GM21528 (cell line): ENCODE measurements around the gene DDX27.
"Not testable (repeated sequence)": the region's sequence is repeated elsewhere in the genome, so short reads cannot be mapped to it uniquely, and the experiment has no call there.

Experiments used
- ATAC-seq: cut with Tn5 transposase; IDR thresholded peaks from one replicate; pipeline ENCODE4 v1.9.1; 2021; ENCODE audit warnings: mild to moderate bottlenecking, moderate library complexity; ENCODE audit not compliant: unreplicated experiment, low FRiP score

DDX27 gene

GRCh38 chr20:49199729-49200293, 19.4 kb upstream of the DDX27 start:
- no peak for ATAC-seq

- ATAC-seq, result no peak
These were observed 16.2 kb upstream of the DDX27 start for GRCh38 chr20:49203011-49203410.

GRCh38 chr20:49203746-49204145, 15.5 kb upstream of the DDX27 start:
- ATAC-seq, result no peak

- no peak for ATAC-seq
These were observed 12.1 kb upstream of the DDX27 start for GRCh38 chr20:49207076-49207475.

- no peak for ATAC-seq
These were observed 9.0 kb upstream of the DDX27 start for GRCh38 chr20:49210101-49210756.

- ATAC-seq, result no peak
These were observed 8.5 kb upstream of the DDX27 start for GRCh38 chr20:49210757-49211110.

- no peak for ATAC-seq
These were observed 4.6 kb upstream of the DDX27 start for GRCh38 chr20:49214571-49214970.

GRCh38 chr20:49215232-49215631, 4.0 kb upstream of the DDX27 start:
- no peak for ATAC-seq

- peak; percentile 35 for ATAC-seq
These were observed 2.1 kb upstream of the DDX27 start for GRCh38 chr20:49216991-49217578.

GRCh38 chr20:49218739-49219090, 501 bp upstream of the DDX27 start:
- ATAC-seq, result not testable (repeated sequence)

- ATAC-seq, result no peak
These were observed 962 bp downstream of the DDX27 start for GRCh38 chr20:49219924-49220831.

GRCh38 chr20:49225896-49226295, 6.7 kb downstream of the DDX27 start:
- no peak for ATAC-seq

- ATAC-seq, result no peak
These were observed 9.5 kb downstream of the DDX27 start for GRCh38 chr20:49228676-49229075.

- no peak for ATAC-seq
These were observed 10.2 kb downstream of the DDX27 start for GRCh38 chr20:49229381-49229780.

- ATAC-seq, result no peak
These were observed 10.8 kb downstream of the DDX27 start for GRCh38 chr20:49230021-49230420.

GRCh38 chr20:49230561-49231133, 11.4 kb downstream of the DDX27 start:
- ATAC-seq, result no peak

GRCh38 chr20:49231471-49231870, 12.3 kb downstream of the DDX27 start:
- no peak for ATAC-seq

- ATAC-seq, result no peak
These were observed 14.0 kb downstream of the DDX27 start for GRCh38 chr20:49233226-49233625.

- ATAC-seq, result no peak
These were observed 15.6 kb downstream of the DDX27 start for GRCh38 chr20:49234831-49235230.

GRCh38 chr20:49236301-49236700, 17.1 kb downstream of the DDX27 start:
- ATAC-seq, result no peak

GRCh38 chr20:49237531-49237930, 18.3 kb downstream of the DDX27 start:
- no peak for ATAC-seq
